PC-9 (cell line): ENCODE measurements around the gene SLK. TPM values are rescaled to one million over a fixed set of nuclear protein-coding genes. Genes with fewer than 3 reads are reported as not detected.

Experiments
- BruUV-seq: library from RNA; stranded (reverse); fragments of 400-500 nt; replicated peaks from 2 replicates; lab custom pipeline; 2021; lab: Mats Ljungman, UMichigan
- CTCF ChIA-PET: fragments of 300-600 bp; sonication (Branson Sonifier 250); formaldehyde crosslinking; loops from one replicate; lab custom pipeline; 2022; ENCODE audit warnings: antibody characterized with exemption; lab: Charles Lee
- POLR2A ChIA-PET: fragments of 300-600 bp; sonication (Branson Sonifier 250); formaldehyde crosslinking; loops from one replicate; lab custom pipeline; 2022; ENCODE audit warnings: antibody characterized with exemption; ENCODE audit not compliant: unreplicated experiment; lab: Charles Lee
- DNase-seq, 2 experiments: peaks; one replicate each; pipeline versions ENCODE4 v3.0.0 to v3.0.0-alpha.2; 2015 to 2022; ENCODE audit warnings: mixed read lengths in 1 of 2
- H2AFZ ChIP-seq: fragments of 200-600 bp; sonication (generic); 2 replicates; pipeline ENCODE4 v1.8.1; 2017; ENCODE audit warnings: antibody characterized with exemption
- H3F3A ChIP-seq: fragments of 200-600 bp; sonication (generic); 2 replicates; pipeline ENCODE4 v1.8.1; 2017; ENCODE audit warnings: antibody characterized with exemption, mild to moderate bottlenecking, low read depth; ENCODE audit not compliant: insufficient read depth
- H3K27ac ChIP-seq: fragments of 200-600 bp; sonication (generic); 2 replicates; pipeline ENCODE4 v1.6.1; 2016; ENCODE audit warnings: mixed run types
- H3K27me3 ChIP-seq: fragments of 200-600 bp; sonication (generic); 2 replicates; pipeline ENCODE4 v1.6.1; 2016; ENCODE audit warnings: low read depth, mixed run types; ENCODE audit not compliant: insufficient read depth
- H3K36me3 ChIP-seq: fragments of 200-600 bp; sonication (generic); 2 replicates; pipeline ENCODE4 v1.6.1; 2016; ENCODE audit warnings: low read depth, mixed run types
- H3K4me1 ChIP-seq: fragments of 200-600 bp; sonication (generic); replicated peaks from 2 replicates; pipeline ENCODE4 v1.6.1; 2016; ENCODE audit warnings: mixed run types; ENCODE audit not compliant: insufficient read depth
- H3K4me2 ChIP-seq: fragments of 200-600 bp; sonication (generic); 2 replicates; pipeline ENCODE4 v1.6.1; 2017; ENCODE audit warnings: mixed run types
- H3K4me3 ChIP-seq: fragments of 200-600 bp; sonication (generic); 2 replicates; pipeline ENCODE4 v1.6.1; 2016; ENCODE audit warnings: mixed run types
- H3K79me2 ChIP-seq: fragments of 200-600 bp; sonication (generic); 2 replicates; pipeline ENCODE4 v1.6.1; 2017; ENCODE audit warnings: low read depth, mixed run types
- H3K9me2 ChIP-seq: fragments of 200-600 bp; sonication (generic); 2 replicates; pipeline ENCODE4 v1.8.1; 2017; ENCODE audit warnings: mild to moderate bottlenecking; ENCODE audit not compliant: insufficient read depth
- H3K9me3 ChIP-seq: fragments of 200-600 bp; sonication (generic); 2 replicates; pipeline ENCODE4 v1.8.1; 2016; ENCODE audit warnings: low read depth; ENCODE audit not compliant: insufficient read depth
- H4K20me1 ChIP-seq: fragments of 200-600 bp; sonication (generic); 2 replicates; pipeline ENCODE4 v1.8.1; 2017; ENCODE audit not compliant: insufficient read depth
- CTCF ChIP-seq: fragments of 200-600 bp; sonication (generic); conservative IDR thresholded peaks from 2 replicates; pipeline ENCODE4 v1.6.1; 2017; ENCODE audit warnings: mixed run types, antibody characterized with exemption, mild to moderate bottlenecking, moderate library complexity
- EZH2 ChIP-seq: fragments of 200-600 bp; sonication (generic); IDR thresholded peaks from 2 replicates; pipeline ENCODE4 v1.8.0; 2017; ENCODE audit warnings: antibody characterized with exemption, low read depth
- intact Hi-C: fragments of 100-400 bp; cut with micrococcal nuclease; formaldehyde crosslinking; loops from one replicate; pipeline ENCODE4 v1.10.0; 2022; ENCODE audit not compliant: unreplicated experiment
- total RNA-seq: library from RNA; stranded (reverse); gene quantifications from 2 replicates; pipeline ENCODE4 v1.2.3, GENCODE V29; 2021

The SLK gene
- total RNA-seq, 1 experiment from 2014 or later: 30.4 TPM

DNA sequence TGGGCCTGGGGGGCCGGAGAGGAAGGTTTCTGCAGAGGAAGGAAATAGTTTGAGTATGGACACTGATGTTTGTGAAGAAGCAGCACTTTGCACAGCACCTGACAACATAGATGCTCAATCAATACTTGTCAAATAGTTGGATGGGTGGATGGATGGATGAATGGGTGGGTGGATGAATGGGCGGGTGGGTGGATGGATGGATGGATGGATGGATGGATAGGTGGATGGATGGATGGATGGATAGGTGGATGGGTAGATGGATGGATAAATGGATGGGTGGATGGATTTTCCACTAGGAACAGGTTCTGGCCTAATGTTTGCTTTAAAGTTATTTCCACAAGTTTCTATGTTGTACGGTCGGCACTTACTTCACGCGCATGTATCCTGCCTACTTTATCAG lies 73.4 kb downstream of the SLK start:
- no peaks in the 10 kb centered on the region for H3F3A ChIP-seq
- no peak for DNase-seq
- H2AFZ ChIP-seq: no peak overlapping the region
- no peak overlapping the region for H3K4me2 ChIP-seq
- H3K27me3 ChIP-seq: no peaks in the 10 kb centered on the region
- H4K20me1 ChIP-seq: no peaks in the 10 kb centered on the region
- H3K27ac ChIP-seq: no peak overlapping the region
- H3K4me3 ChIP-seq: no peak overlapping the region
- POLR2A ChIA-PET: no interaction called here
- no peak for TF ChIP-seq CTCF
- TF ChIP-seq EZH2: no peak
- no peaks in the 10 kb centered on the region for H3K9me3 ChIP-seq
- H3K4me1 ChIP-seq: 0 out of 2 replicates have a peak, but pooled peaks cover 4% of the 10 kb centered on the region
- intact Hi-C loops: loop anchor here (10.0 kb wide), 1 partner anchor 326 kb away; no protein-coding TSS in a partner anchor
- H3K79me2 ChIP-seq: no peaks in the 10 kb centered on the region
- H3K36me3 ChIP-seq: no peaks in the 10 kb centered on the region
- no peaks in the 10 kb centered on the region for H3K9me2 ChIP-seq
- BruUV-seq: no TSS peak
- CTCF ChIA-PET: interaction anchor here (0.6 kb wide), 1 partner anchor 8 kb away, joined by 8 read pairs; no protein-coding TSS in a partner anchor

- no peaks in the 10 kb centered on the region for H3K79me2 ChIP-seq
- no peaks in the 10 kb centered on the region for H3F3A ChIP-seq
- 0 out of 2 replicates have a peak, but pooled peaks cover 4% of the 10 kb centered on the region for H3K4me1 ChIP-seq
- H4K20me1 ChIP-seq: no peaks in the 10 kb centered on the region
- intact Hi-C loops: loop anchor here (10.0 kb wide), 1 partner anchor 326 kb away; no protein-coding TSS in a partner anchor
- DNase-seq: no peak
- no peak overlapping the region for H3K4me2 ChIP-seq
- no peaks in the 10 kb centered on the region for H3K9me2 ChIP-seq
- H3K36me3 ChIP-seq: no peaks in the 10 kb centered on the region
- no peak overlapping the region for H2AFZ ChIP-seq
- TF ChIP-seq CTCF: no peak
- no peak for TF ChIP-seq EZH2
- no peaks in the 10 kb centered on the region for H3K27me3 ChIP-seq
- no TSS peak for BruUV-seq
- POLR2A ChIA-PET: no interaction called here
- no peak overlapping the region for H3K27ac ChIP-seq
- no peaks in the 10 kb centered on the region for H3K9me3 ChIP-seq
- CTCF ChIA-PET: interaction anchor here (0.6 kb wide), 1 partner anchor 7 kb away, joined by 8 read pairs; no protein-coding TSS in a partner anchor
- no peak overlapping the region for H3K4me3 ChIP-seq
Observed at GRCh38 chr10:104040862-104041789, 74.2 kb downstream of the SLK start.

GRCh38 chr10:104041891-104042535 lies 75.1 kb downstream of the SLK start:
- no peaks in the 10 kb centered on the region for H3K36me3 ChIP-seq
- CTCF ChIA-PET: no interaction called here

More at GRCh38 chr10:104041891-104042535, 75.1 kb downstream of the SLK start:
- Histone ChIP-seq H3K27ac (no peak overlapping the region), H3K4me3 (no peak overlapping the region), H2AFZ (no peak overlapping the region), H3K27me3 (no peaks in the 10 kb centered on the region), H3K4me2 (no peak overlapping the region), H4K20me1 (no peaks in the 10 kb centered on the region), H3K79me2 (no peaks in the 10 kb centered on the region), H3K4me1 (0 out of 2 replicates have a peak, but pooled peaks cover 4% of the 10 kb centered on the region), H3K9me3 (no peaks in the 10 kb centered on the region), H3K9me2 (no peaks in the 10 kb centered on the region), H3F3A (no peaks in the 10 kb centered on the region)
- intact Hi-C loops: loop anchor here (10.0 kb wide), 1 partner anchor 327 kb away; no protein-coding TSS in a partner anchor
- TF ChIP-seq EZH2: no peak
- no peak for TF ChIP-seq CTCF
- POLR2A ChIA-PET: no interaction called here
- no peak for DNase-seq
- no TSS peak for BruUV-seq
